Measurements from ENCODE around the gene CC2D2A.

GRCh38 chr4:15501941-15502340 is 32.3 kb downstream of the CC2D2A start:
- no peak for TF ChIP-seq EZH2phosphoT487 (IDR thresholded peaks at IDR 0.05; ENCODE audit: unreplicated experiment)
- no peak for TF ChIP-seq EZH2 (IDR thresholded peaks at IDR 0.05; ENCODE audit: low read depth, unreplicated experiment)
